ENCODE measurements around the gene BTN1A1. TPM values are rescaled to one million over a fixed set of nuclear protein-coding genes. Genes with fewer than 3 reads are reported as not detected.

Gene BTN1A1
- polyA plus RNA-seq, 2 donors, result not detected

GRCh38 chr6:26485112-26485780 lies 14.9 kb upstream of the BTN1A1 start:
- WGBS, 2 donors, result 85 to 90% methylated on average over 6 of the region's 6 CpGs

DNA sequence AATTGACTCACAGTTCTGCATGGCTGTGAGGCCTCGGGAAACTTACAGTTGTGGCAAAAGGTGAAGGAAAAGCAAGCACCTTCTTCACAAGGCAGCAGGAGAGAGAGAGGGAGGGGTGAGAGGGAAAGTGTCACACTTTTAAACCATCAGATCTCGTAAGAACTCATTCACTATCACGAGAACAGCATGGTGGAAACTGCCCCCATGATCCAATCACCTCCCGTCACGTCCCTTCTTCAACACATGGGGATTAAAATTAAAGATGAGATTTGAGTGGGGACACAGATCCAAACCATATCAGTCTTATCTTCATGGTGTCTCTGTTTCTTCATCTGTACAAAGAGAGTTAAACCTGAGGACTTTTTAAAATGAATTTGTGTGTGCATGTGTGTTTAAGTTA lies 13.7 kb upstream of the BTN1A1 start:
- Histone ChIP-seq H3K4me1 (ENCODE audit: control insufficient read depth in 2 of 2, insufficient read depth in 2 of 2, low read length in 1 of 2) (no peaks in the 10 kb centered on the region), H3K27me3 (ENCODE audit: control insufficient read depth in 1 of 2, insufficient read depth in 2 of 2, low read length in 2 of 2) (no peaks in the 10 kb centered on the region), H3K4me3 (ENCODE audit: low read depth in 1 of 2, low read length in 2 of 2) (no peak overlapping the region), H3K36me3 (ENCODE audit: control insufficient read depth in 2 of 2, insufficient read depth in 2 of 2, low read length in 1 of 2) (no peaks in the 10 kb centered on the region), H3K27ac (ENCODE audit: low read depth in 2 of 2, low read length in 1 of 2) (no peak overlapping the region), H3K9me3 (ENCODE audit: control insufficient read depth in 2 of 2, insufficient read depth in 1 of 2, low read depth in 1 of 2, low read length in 1 of 2) (no peaks in the 10 kb centered on the region)
- WGBS, 2 donors, result 83 to 84% methylated on average over 5 of the region's 5 CpGs

More at GRCh38 chr6:26485112-26485780, 14.9 kb upstream of the BTN1A1 start:
- no peaks in the 10 kb centered on the region for H3K36me3 ChIP-seq (ENCODE audit: control insufficient read depth in 2 of 2, insufficient read depth in 2 of 2, low read length in 1 of 2)
- H3K4me1 ChIP-seq (ENCODE audit: control insufficient read depth in 2 of 2, insufficient read depth in 2 of 2, low read length in 1 of 2), result no peaks in the 10 kb centered on the region
- H3K27ac ChIP-seq (ENCODE audit: low read depth in 2 of 2, low read length in 1 of 2), result no peak overlapping the region
- H3K9me3 ChIP-seq (ENCODE audit: control insufficient read depth in 2 of 2, insufficient read depth in 1 of 2, low read depth in 1 of 2, low read length in 1 of 2), result no peaks in the 10 kb centered on the region
- no peak overlapping the region for H3K4me3 ChIP-seq (ENCODE audit: low read depth in 1 of 2, low read length in 2 of 2)
- no peaks in the 10 kb centered on the region for H3K27me3 ChIP-seq (ENCODE audit: control insufficient read depth in 1 of 2, insufficient read depth in 2 of 2, low read length in 2 of 2)

GRCh38 chr6:26487466-26487865 lies 12.6 kb upstream of the BTN1A1 start:
- WGBS, 2 donors, result 94 to 100% methylated on average over 1 of the region's 1 CpG
- Histone ChIP-seq H3K27ac (ENCODE audit: low read depth in 2 of 2, low read length in 1 of 2) (no peak overlapping the region), H3K4me1 (ENCODE audit: control insufficient read depth in 2 of 2, insufficient read depth in 2 of 2, low read length in 1 of 2) (no peaks in the 10 kb centered on the region), H3K4me3 (ENCODE audit: low read depth in 1 of 2, low read length in 2 of 2) (no peak overlapping the region), H3K27me3 (ENCODE audit: control insufficient read depth in 1 of 2, insufficient read depth in 2 of 2, low read length in 2 of 2) (no peaks in the 10 kb centered on the region), H3K36me3 (ENCODE audit: control insufficient read depth in 2 of 2, insufficient read depth in 2 of 2, low read length in 1 of 2) (no peaks in the 10 kb centered on the region), H3K9me3 (ENCODE audit: control insufficient read depth in 2 of 2, insufficient read depth in 1 of 2, low read depth in 1 of 2, low read length in 1 of 2) (peaks cover 0 to 2% of the 10 kb centered on the region in 2 donors)

- Histone ChIP-seq H3K4me1 (ENCODE audit: control insufficient read depth in 2 of 2, insufficient read depth in 2 of 2, low read length in 1 of 2) (no peaks in the 10 kb centered on the region), H3K27me3 (ENCODE audit: control insufficient read depth in 1 of 2, insufficient read depth in 2 of 2, low read length in 2 of 2) (peaks cover 0 to 3% of the 10 kb centered on the region in 2 donors), H3K36me3 (ENCODE audit: control insufficient read depth in 2 of 2, insufficient read depth in 2 of 2, low read length in 1 of 2) (no peaks in the 10 kb centered on the region), H3K27ac (ENCODE audit: low read depth in 2 of 2, low read length in 1 of 2) (no peak overlapping the region), H3K4me3 (ENCODE audit: low read depth in 1 of 2, low read length in 2 of 2) (no peak overlapping the region), H3K9me3 (ENCODE audit: control insufficient read depth in 2 of 2, insufficient read depth in 1 of 2, low read depth in 1 of 2, low read length in 1 of 2) (peaks cover 0 to 2% of the 10 kb centered on the region in 2 donors)
- 76 to 78% methylated on average over 8 of the region's 8 CpGs for WGBS, 2 donors
Measured at GRCh38 chr6:26489996-26490964, 9.8 kb upstream of the BTN1A1 start.

- peaks cover 0 to 3% of the 10 kb centered on the region in 2 donors for H3K27me3 ChIP-seq (ENCODE audit: control insufficient read depth in 1 of 2, insufficient read depth in 2 of 2, low read length in 2 of 2)
- no peak overlapping the region for H3K27ac ChIP-seq (ENCODE audit: low read depth in 2 of 2, low read length in 1 of 2)
- no peaks in the 10 kb centered on the region for H3K4me1 ChIP-seq (ENCODE audit: control insufficient read depth in 2 of 2, insufficient read depth in 2 of 2, low read length in 1 of 2)
- 82 to 83% methylated on average over 5 of the region's 5 CpGs for WGBS, 2 donors
- H3K36me3 ChIP-seq (ENCODE audit: control insufficient read depth in 2 of 2, insufficient read depth in 2 of 2, low read length in 1 of 2), result no peaks in the 10 kb centered on the region
- no peak overlapping the region for H3K4me3 ChIP-seq (ENCODE audit: low read depth in 1 of 2, low read length in 2 of 2)
- peaks cover 0 to 2% of the 10 kb centered on the region in 2 donors for H3K9me3 ChIP-seq (ENCODE audit: control insufficient read depth in 2 of 2, insufficient read depth in 1 of 2, low read depth in 1 of 2, low read length in 1 of 2)
Measured at GRCh38 chr6:26491604-26492003, 8.5 kb upstream of the BTN1A1 start.

DNA sequence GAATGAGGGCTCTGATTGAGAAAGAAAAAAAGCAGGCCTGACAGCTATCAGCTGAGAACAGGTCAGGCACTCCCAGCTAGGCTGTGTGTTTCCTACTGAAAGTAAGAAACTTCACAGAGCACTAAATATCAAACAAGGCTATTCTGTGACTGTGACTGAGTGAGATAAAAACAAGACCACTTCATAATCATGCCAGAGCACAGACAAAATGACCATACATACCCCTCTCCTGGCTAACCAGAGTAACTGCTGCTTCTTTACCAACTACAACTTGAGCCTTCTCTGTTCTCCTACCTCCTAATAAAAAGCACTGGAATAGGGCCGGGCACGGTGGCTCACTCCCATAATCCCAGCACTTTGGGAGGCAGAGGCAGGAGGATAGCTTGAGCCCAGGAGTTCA lies 6.8 kb upstream of the BTN1A1 start:
- no peaks in the 10 kb centered on the region for H3K4me1 ChIP-seq (ENCODE audit: control insufficient read depth in 2 of 2, insufficient read depth in 2 of 2, low read length in 1 of 2)
- H3K27me3 ChIP-seq (ENCODE audit: control insufficient read depth in 1 of 2, insufficient read depth in 2 of 2, low read length in 2 of 2), result peaks cover 0 to 3% of the 10 kb centered on the region in 2 donors
- no peaks in the 10 kb centered on the region for H3K36me3 ChIP-seq (ENCODE audit: control insufficient read depth in 2 of 2, insufficient read depth in 2 of 2, low read length in 1 of 2)
- H3K9me3 ChIP-seq (ENCODE audit: control insufficient read depth in 2 of 2, insufficient read depth in 1 of 2, low read depth in 1 of 2, low read length in 1 of 2), result peaks cover 0 to 2% of the 10 kb centered on the region in 2 donors
- H3K4me3 ChIP-seq (ENCODE audit: low read depth in 1 of 2, low read length in 2 of 2), result no peak overlapping the region
- H3K27ac ChIP-seq (ENCODE audit: low read depth in 2 of 2, low read length in 1 of 2), result no peak overlapping the region
- 79 to 85% methylated on average over 2 of the region's 2 CpGs for WGBS, 2 donors

GRCh38 chr6:26494117-26494516 lies 6.0 kb upstream of the BTN1A1 start:
- H3K4me3 ChIP-seq (ENCODE audit: low read depth in 1 of 2, low read length in 2 of 2), result no peak overlapping the region
- peaks cover 0 to 3% of the 10 kb centered on the region in 2 donors for H3K27me3 ChIP-seq (ENCODE audit: control insufficient read depth in 1 of 2, insufficient read depth in 2 of 2, low read length in 2 of 2)
- peaks cover 0 to 2% of the 10 kb centered on the region in 2 donors for H3K9me3 ChIP-seq (ENCODE audit: control insufficient read depth in 2 of 2, insufficient read depth in 1 of 2, low read depth in 1 of 2, low read length in 1 of 2)
- H3K36me3 ChIP-seq (ENCODE audit: control insufficient read depth in 2 of 2, insufficient read depth in 2 of 2, low read length in 1 of 2), result no peaks in the 10 kb centered on the region
- H3K4me1 ChIP-seq (ENCODE audit: control insufficient read depth in 2 of 2, insufficient read depth in 2 of 2, low read length in 1 of 2), result no peaks in the 10 kb centered on the region
- H3K27ac ChIP-seq (ENCODE audit: low read depth in 2 of 2, low read length in 1 of 2), result no peak overlapping the region
- WGBS, 2 donors, result 83 to 91% methylated on average over 3 of the region's 3 CpGs

GRCh38 chr6:26495281-26495680 lies 4.8 kb upstream of the BTN1A1 start:
- H3K27ac ChIP-seq (ENCODE audit: low read depth in 2 of 2, low read length in 1 of 2), result no peak overlapping the region
- 58 to 59% methylated on average over 1 of the region's 1 CpG for WGBS, 2 donors
- H3K4me3 ChIP-seq (ENCODE audit: low read depth in 1 of 2, low read length in 2 of 2), result no peak overlapping the region
- peaks cover 0 to 3% of the 10 kb centered on the region in 2 donors for H3K27me3 ChIP-seq (ENCODE audit: control insufficient read depth in 1 of 2, insufficient read depth in 2 of 2, low read length in 2 of 2)
- peaks cover 0 to 2% of the 10 kb centered on the region in 2 donors for H3K9me3 ChIP-seq (ENCODE audit: control insufficient read depth in 2 of 2, insufficient read depth in 1 of 2, low read depth in 1 of 2, low read length in 1 of 2)
- H3K4me1 ChIP-seq (ENCODE audit: control insufficient read depth in 2 of 2, insufficient read depth in 2 of 2, low read length in 1 of 2), result no peaks in the 10 kb centered on the region
- H3K36me3 ChIP-seq (ENCODE audit: control insufficient read depth in 2 of 2, insufficient read depth in 2 of 2, low read length in 1 of 2), result no peaks in the 10 kb centered on the region

DNA sequence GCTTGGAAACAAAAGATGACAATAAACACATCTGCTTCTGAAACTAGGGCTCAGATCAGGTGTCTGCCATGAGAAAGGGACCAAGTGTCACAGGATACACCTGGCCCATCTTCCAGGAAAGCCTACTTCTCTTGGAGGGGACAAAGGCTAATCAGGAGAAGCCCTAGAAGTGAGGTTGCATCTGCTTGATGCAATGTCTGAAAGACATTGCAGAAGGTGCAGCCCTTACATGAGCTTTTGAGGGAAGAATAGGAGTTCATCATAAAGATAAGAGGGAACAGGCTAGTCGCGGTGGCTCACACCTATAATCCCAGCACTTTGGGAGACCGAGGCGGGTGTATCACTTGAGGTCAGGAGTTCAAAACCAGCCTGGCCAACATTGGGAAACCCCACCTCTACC lies 2.5 kb upstream of the BTN1A1 start:
- Histone ChIP-seq H3K27me3 (ENCODE audit: control insufficient read depth in 1 of 2, insufficient read depth in 2 of 2, low read length in 2 of 2) (peaks cover 3 to 4% of the 10 kb centered on the region in 2 donors), H3K27ac (ENCODE audit: low read depth in 2 of 2, low read length in 1 of 2) (no peak overlapping the region), H3K36me3 (ENCODE audit: control insufficient read depth in 2 of 2, insufficient read depth in 2 of 2, low read length in 1 of 2) (no peaks in the 10 kb centered on the region), H3K4me1 (ENCODE audit: control insufficient read depth in 2 of 2, insufficient read depth in 2 of 2, low read length in 1 of 2) (peaks cover 3 to 5% of the 10 kb centered on the region in 2 donors), H3K4me3 (ENCODE audit: low read depth in 1 of 2, low read length in 2 of 2) (no peak overlapping the region), H3K9me3 (ENCODE audit: control insufficient read depth in 2 of 2, insufficient read depth in 1 of 2, low read depth in 1 of 2, low read length in 1 of 2) (peaks cover 0 to 4% of the 10 kb centered on the region in 2 donors)
- WGBS, 2 donors, result 80 to 81% methylated on average over 4 of the region's 4 CpGs

All from esophagus (tissue), 2 donors.